Esophagus squamous epithelium (tissue), 5 donors: ENCODE results near the gene IMMP2L. TPM values are rescaled to one million over a fixed set of nuclear protein-coding genes. Genes with fewer than 3 reads are reported as not detected.
"Not testable (repeated sequence)": the region's sequence is repeated elsewhere in the genome, so short reads cannot be mapped to it uniquely, and the experiment has no call there.

Experiments
- DNase-seq: peaks from one replicate; lab custom pipeline; 2025; lab: John Stamatoyannopoulos, UW
- H3K27ac ChIP-seq, 4 donors: fragments of 200-600 bp; sonication (generic); one replicate each; pipeline ENCODE4 v1.5.1; 2016 to 2019; ENCODE audit warnings: mild to moderate bottlenecking in 1 of 4
- H3K27me3 ChIP-seq, 4 donors: fragments of 200-600 bp; sonication (generic); 1 replicate in 3 of 4; 2 replicates in 1 of 4; pipeline versions ENCODE4 v1.5.1 to v1.6.0; 2017 to 2021; ENCODE audit warnings: antibody characterized with exemption in 1 of 4
- H3K36me3 ChIP-seq, 3 donors: fragments of 200-600 bp; sonication (generic); one replicate each; pipeline ENCODE4 v1.5.1; 2016 to 2019
- H3K4me1 ChIP-seq, 3 donors: fragments of 200-600 bp; sonication (generic); one replicate each; pipeline ENCODE4 v1.5.1; 2017 to 2019
- H3K4me3 ChIP-seq, 4 donors: fragments of 200-600 bp; sonication (generic); 1 replicate in 3 of 4; 2 replicates in 1 of 4; pipeline ENCODE4 v1.5.1; 2016 to 2019; ENCODE audit warnings: mild to moderate bottlenecking in 2 of 4, moderate library complexity in 1 of 4
- H3K9me3 ChIP-seq, 3 donors: fragments of 200-600 bp; sonication (generic); one replicate each; pipeline ENCODE4 v1.5.1; 2016 to 2019
- POLR2A ChIP-seq, 4 donors: fragments of 450-650 bp; IDR thresholded peaks; one replicate each; pipeline ENCODE4 v1.6.1; 2017; ENCODE audit warnings: antibody characterized with exemption in 4 of 4, mild to moderate bottlenecking in 4 of 4, moderate library complexity in 3 of 4
- WGBS, 2 donors: methylation state at CpG; one replicate each; pipeline ENCODE4 v1.1.5; 2018; 5-methylcytosine and 5-hydroxymethylcytosine counted together
- intact Hi-C: fragments of 100-400 bp; cut with DNase I; formaldehyde crosslinking; loops from one replicate; pipeline ENCODE4 v1.15.0; 2022
- total RNA-seq, 4 donors: library from RNA; depleted of rRNA; stranded (reverse); fragments of >200 nt; gene quantifications; one replicate each; pipeline ENCODE4 v1.1.0, GENCODE V29; 2016
- TF ChIP-seq, protein P1 (sequence below), 6 experiments: fragments of 450-650 bp in 4 of 6; fragments of 200-600 bp in 2 of 6; sonication (generic) in 2 of 6; IDR thresholded peaks; one replicate each; pipeline ENCODE4 v1.5.1; 2016 to 2019; ENCODE audit warnings: antibody characterized with exemption in 6 of 6, mild to moderate bottlenecking in 4 of 6, moderate library complexity in 4 of 6
- donor health status: DM: yes; HTN: yes; CAD: no.

Gene IMMP2L
- total RNA-seq, 4 donors from 2014 or later = 1.6 to 21.7 (median 5.4) TPM

DNA sequence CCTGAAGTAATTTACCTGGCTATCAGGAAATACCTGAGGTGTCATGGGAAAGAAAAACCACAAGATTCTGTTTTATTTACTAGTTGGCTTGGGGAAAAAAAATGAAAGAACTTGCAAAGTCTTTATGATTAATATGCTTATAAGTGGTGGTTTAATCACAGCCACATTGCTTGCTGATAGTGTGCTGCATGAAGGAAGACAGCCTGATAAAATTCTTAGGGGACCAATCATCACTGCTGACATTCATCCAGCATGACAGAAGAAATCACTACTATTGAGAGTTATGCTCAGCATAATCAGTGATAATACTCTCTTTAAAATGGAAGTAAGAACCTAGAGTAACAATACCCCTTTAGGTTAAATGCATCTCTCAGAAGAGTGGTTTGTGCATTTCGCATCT is 621.5 kb downstream of the IMMP2L start:
- no peaks in the 10 kb centered on the region for H3K36me3 ChIP-seq
- H3K27ac ChIP-seq = no peak overlapping the region
- H3K27me3 ChIP-seq = no peaks in the 10 kb centered on the region
- intact Hi-C loops = no loop called here
- 86 to 90% methylated on average over 1 of the region's 1 CpG for WGBS, 2 donors
- TF ChIP-seq, protein P1, sequence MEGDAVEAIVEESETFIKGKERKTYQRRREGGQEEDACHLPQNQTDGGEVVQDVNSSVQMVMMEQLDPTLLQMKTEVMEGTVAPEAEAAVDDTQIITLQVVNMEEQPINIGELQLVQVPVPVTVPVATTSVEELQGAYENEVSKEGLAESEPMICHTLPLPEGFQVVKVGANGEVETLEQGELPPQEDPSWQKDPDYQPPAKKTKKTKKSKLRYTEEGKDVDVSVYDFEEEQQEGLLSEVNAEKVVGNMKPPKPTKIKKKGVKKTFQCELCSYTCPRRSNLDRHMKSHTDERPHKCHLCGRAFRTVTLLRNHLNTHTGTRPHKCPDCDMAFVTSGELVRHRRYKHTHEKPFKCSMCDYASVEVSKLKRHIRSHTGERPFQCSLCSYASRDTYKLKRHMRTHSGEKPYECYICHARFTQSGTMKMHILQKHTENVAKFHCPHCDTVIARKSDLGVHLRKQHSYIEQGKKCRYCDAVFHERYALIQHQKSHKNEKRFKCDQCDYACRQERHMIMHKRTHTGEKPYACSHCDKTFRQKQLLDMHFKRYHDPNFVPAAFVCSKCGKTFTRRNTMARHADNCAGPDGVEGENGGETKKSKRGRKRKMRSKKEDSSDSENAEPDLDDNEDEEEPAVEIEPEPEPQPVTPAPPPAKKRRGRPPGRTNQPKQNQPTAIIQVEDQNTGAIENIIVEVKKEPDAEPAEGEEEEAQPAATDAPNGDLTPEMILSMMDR (IDR thresholded peaks at IDR 0.05) = no peak
- TF ChIP-seq POLR2A (IDR thresholded peaks at IDR 0.05) = no peak
- H3K9me3 ChIP-seq = no peaks in the 10 kb centered on the region
- no peak overlapping the region for H3K4me3 ChIP-seq
- H3K4me1 ChIP-seq = peaks cover 0 to 7% (median 0%) of the 10 kb centered on the region in 3 donors
- DNase-seq = no peak

DNA sequence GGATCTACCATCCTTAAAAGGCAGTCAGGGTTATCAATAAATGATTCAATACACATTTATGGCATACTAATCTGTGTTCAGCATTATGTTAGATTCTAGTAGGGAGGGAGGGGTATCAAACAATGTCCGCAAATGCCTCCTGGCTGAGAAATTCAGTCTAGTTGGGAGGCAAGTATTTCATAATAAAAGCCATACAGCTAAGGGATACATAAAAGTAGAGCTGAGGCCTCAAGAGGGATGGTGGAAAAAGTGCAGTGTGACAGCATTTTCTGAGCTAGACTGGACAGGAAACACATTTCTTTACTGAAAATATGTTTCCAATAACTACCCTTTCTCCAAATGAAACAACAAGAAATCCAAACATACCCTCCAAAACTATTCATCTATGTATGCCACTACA is 624.1 kb downstream of the IMMP2L start:
- TF ChIP-seq, protein P1 (IDR thresholded peaks at IDR 0.05) = no peak
- TF ChIP-seq POLR2A (IDR thresholded peaks at IDR 0.05) = no peak
- Histone ChIP-seq H3K9me3 (no peaks in the 10 kb centered on the region), H3K27me3 (no peaks in the 10 kb centered on the region), H3K4me1 (peaks cover 0 to 7% (median 0%) of the 10 kb centered on the region in 3 donors), H3K27ac (no peak overlapping the region), H3K36me3 (no peaks in the 10 kb centered on the region), H3K4me3 (no peak overlapping the region)
- intact Hi-C loops = no loop called here
- WGBS, 2 donors = 89 to 100% methylated on average over 1 of the region's 1 CpG
- DNase-seq = no peak

DNA sequence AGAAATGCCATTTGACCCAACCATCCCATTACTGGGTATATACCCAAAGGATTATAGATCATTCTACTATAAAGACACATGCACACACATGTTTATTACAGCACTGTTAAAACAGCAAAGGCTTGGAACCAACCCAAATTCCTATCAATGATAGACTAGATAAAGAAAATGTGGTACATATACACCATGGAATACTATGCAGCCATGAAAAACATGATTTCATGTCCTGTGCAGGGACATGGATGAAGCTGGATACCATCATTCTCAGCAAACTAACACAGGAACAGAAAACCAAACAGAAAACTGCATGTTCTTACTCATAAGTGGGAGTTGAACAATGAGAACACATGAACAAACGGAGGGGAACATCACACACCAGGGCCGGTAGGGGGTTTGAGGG is 625.6 kb downstream of the IMMP2L start:
- H3K4me3 ChIP-seq, H3K9me3 ChIP-seq, DNase-seq, H3K4me1 ChIP-seq, H3K36me3 ChIP-seq, H3K27ac ChIP-seq, intact Hi-C loops, H3K27me3 ChIP-seq: not testable (repeated sequence)
- WGBS, 2 donors = 76 to 88% methylated on average over 2 of the region's 2 CpGs

DNA sequence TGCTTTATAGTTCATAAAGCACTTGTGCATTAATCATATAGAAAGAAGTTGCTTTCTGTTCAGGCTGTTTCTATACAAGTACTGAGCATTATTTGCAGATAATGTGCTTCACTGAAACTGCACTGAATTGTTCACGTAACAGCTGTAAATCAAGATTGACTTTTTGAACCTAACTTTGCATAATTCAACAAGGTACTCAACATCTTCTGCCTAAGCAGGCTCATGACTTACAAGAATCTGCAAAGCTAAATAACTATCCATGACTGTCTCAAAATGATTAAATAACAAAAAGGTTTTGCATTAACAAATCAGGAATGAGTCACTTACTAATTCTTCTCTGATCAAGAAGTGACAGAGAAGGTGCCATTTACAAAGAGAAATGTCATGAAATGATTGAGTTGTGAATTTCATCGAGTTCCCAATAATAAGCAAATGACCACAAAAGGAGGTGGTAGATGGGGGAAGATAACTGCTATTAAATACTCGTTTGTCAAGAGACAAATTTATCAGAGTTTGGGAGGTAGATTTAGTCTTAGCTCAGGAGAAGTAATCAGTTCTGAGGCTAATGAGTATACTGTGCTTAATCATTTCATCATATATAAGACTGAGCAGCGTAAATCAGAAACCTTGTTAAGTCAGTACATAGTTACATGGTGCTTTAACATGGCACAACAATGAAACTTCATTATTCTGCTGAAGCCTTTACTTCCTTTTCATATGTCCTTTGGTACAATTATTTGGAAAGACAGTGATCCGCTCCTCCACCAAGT is 632.6 kb downstream of the IMMP2L start:
- H3K4me3 ChIP-seq = no peak overlapping the region
- no peak overlapping the region for H3K27ac ChIP-seq
- TF ChIP-seq, protein P1 (IDR thresholded peaks at IDR 0.05) = no peak
- no peak for TF ChIP-seq POLR2A (IDR thresholded peaks at IDR 0.05)
- no peaks in the 10 kb centered on the region for H3K27me3 ChIP-seq
- H3K4me1 ChIP-seq = peaks cover 0 to 15% (median 0%) of the 10 kb centered on the region in 3 donors
- intact Hi-C loops = no loop called here
- no peaks in the 10 kb centered on the region for H3K36me3 ChIP-seq
- H3K9me3 ChIP-seq = no peaks in the 10 kb centered on the region
- no peak for DNase-seq
- WGBS, 2 donors = 43 to 59% methylated on average over 5 of the region's 5 CpGs

- intact Hi-C loops = no loop called here
- 27 to 37% methylated on average over 3 of the region's 3 CpGs for WGBS, 2 donors
- DNase-seq = no peak
- Histone ChIP-seq H3K36me3 (no peaks in the 10 kb centered on the region), H3K4me3 (no peak overlapping the region), H3K27ac (peak overlapping the region; percentile 1 to 74 (median 40)), H3K4me1 (peaks cover 0 to 64% (median 26%) of the 10 kb centered on the region in 3 donors), H3K27me3 (no peaks in the 10 kb centered on the region), H3K9me3 (no peaks in the 10 kb centered on the region)
- TF ChIP-seq, protein P1 (IDR thresholded peaks at IDR 0.05) = no peak
- TF ChIP-seq POLR2A (IDR thresholded peaks at IDR 0.05) = no peak
Observed at GRCh38 chr7:110922906-110923305, 639.4 kb downstream of the IMMP2L start.
